SK-N-SH treated with all-trans-retinoic acid at 6 μM for 48 hours (cell line): Measurements from ENCODE around the gene ARRDC1.

Experiments used
- ATAC-seq: fragments of 200-7000 bp; cut with Tn5 transposase; 3 replicates; pipeline ENCODE4 v1.9.1; 2020; ENCODE audit warnings: mild to moderate bottlenecking, moderate library complexity
- ARNTL ChIP-seq: fragments of 450-650 bp; formaldehyde crosslinking; IDR thresholded peaks from 2 replicates; pipeline ENCODE4 v1.5.0; 2020; ENCODE audit warnings: low read depth, mild to moderate bottlenecking, moderate library complexity, borderline replicate concordance
- BACH2 ChIP-seq: fragments of 250-450 bp; sonication (Bioruptor Pico); IDR thresholded peaks from 2 replicates; pipeline ENCODE4 v1.9.0; 2021; ENCODE audit warnings: mild to moderate bottlenecking, borderline replicate concordance
- CSDC2 ChIP-seq: fragments of 250-450 bp; sonication (Bioruptor Pico); IDR thresholded peaks from 2 replicates; pipeline ENCODE4 v1.5.0; 2020; ENCODE audit warnings: mild to moderate bottlenecking, moderate library complexity
- ESRRG ChIP-seq: fragments of 250-450 bp; sonication (Bioruptor Pico); IDR thresholded peaks from 2 replicates; pipeline ENCODE4 v1.6.1; 2021; ENCODE audit warnings: mild to moderate bottlenecking
- GLIS3 ChIP-seq: fragments of 250-450 bp; sonication (Bioruptor Pico); IDR thresholded peaks from 2 replicates; pipeline ENCODE4 v1.5.0; 2020; ENCODE audit warnings: mild to moderate bottlenecking, moderate library complexity
- ISL1 ChIP-seq: fragments of 250-450 bp; sonication (Bioruptor Pico); IDR thresholded peaks from 2 replicates; pipeline ENCODE4 v2.1.2; 2022; ENCODE audit warnings: mild to moderate bottlenecking, moderate library complexity
- PPARA ChIP-seq: fragments of 250-450 bp; sonication (Bioruptor Pico); IDR thresholded peaks from 2 replicates; pipeline ENCODE4 v1.5.0; 2020; ENCODE audit warnings: mild to moderate bottlenecking, borderline replicate concordance
- RARB ChIP-seq: fragments of 250-450 bp; sonication (Bioruptor Pico); IDR thresholded peaks from 2 replicates; pipeline ENCODE4 v1.8.0; 2021; ENCODE audit warnings: mild to moderate bottlenecking, moderate library complexity
- SNAI2 ChIP-seq: fragments of 250-450 bp; sonication (Bioruptor Pico); IDR thresholded peaks from 2 replicates; pipeline ENCODE4 v1.5.0; 2020; ENCODE audit warnings: mild to moderate bottlenecking, moderate library complexity
- TCF4 ChIP-seq: fragments of 250-450 bp; sonication (Bioruptor Pico); IDR thresholded peaks from 2 replicates; pipeline ENCODE4 v1.8.0; 2021; ENCODE audit warnings: mild to moderate bottlenecking, moderate library complexity, borderline replicate concordance
- TOX ChIP-seq: fragments of 250-450 bp; sonication (Bioruptor Pico); IDR thresholded peaks from 2 replicates; pipeline ENCODE4 v1.8.0; 2021; ENCODE audit warnings: mild to moderate bottlenecking, moderate library complexity, borderline replicate concordance
- TSHZ2 ChIP-seq: fragments of 250-450 bp; sonication (Bioruptor Pico); IDR thresholded peaks from 2 replicates; pipeline ENCODE4 v1.5.0; 2020; ENCODE audit warnings: mild to moderate bottlenecking, moderate library complexity
- ZFP3 ChIP-seq: fragments of 250-450 bp; sonication (Bioruptor Pico); IDR thresholded peaks from 2 replicates; pipeline ENCODE4 v1.5.0; 2020; ENCODE audit warnings: mild to moderate bottlenecking, moderate library complexity
- ZFP30 ChIP-seq: fragments of 450-650 bp; formaldehyde crosslinking; IDR thresholded peaks from 2 replicates; pipeline ENCODE4 v1.5.0; 2022; ENCODE audit warnings: mild to moderate bottlenecking, moderate library complexity
- ZNF70 ChIP-seq: fragments of 450-650 bp; formaldehyde crosslinking; IDR thresholded peaks from 2 replicates; pipeline ENCODE4 v1.5.0; 2020; ENCODE audit warnings: mild to moderate bottlenecking, moderate library complexity
- ZNF8 ChIP-seq: fragments of 450-650 bp; formaldehyde crosslinking; IDR thresholded peaks from 2 replicates; pipeline ENCODE4 v1.5.0; 2020; ENCODE audit warnings: mild to moderate bottlenecking, moderate library complexity
- TF ChIP-seq, protein P1 (sequence below): fragments of 250-450 bp; sonication (Bioruptor Pico); IDR thresholded peaks from 2 replicates; pipeline ENCODE4 v1.8.0; 2021; ENCODE audit warnings: low read depth, mild to moderate bottlenecking, moderate library complexity, borderline replicate concordance
- TF ChIP-seq, protein P2 (sequence below): fragments of 250-450 bp; sonication (Bioruptor Pico); IDR thresholded peaks from 2 replicates; pipeline ENCODE4 v1.5.1; 2020; ENCODE audit warnings: low read depth, mild to moderate bottlenecking, moderate library complexity
- TF ChIP-seq, protein P3 (sequence below): fragments of 250-450 bp; sonication (Bioruptor Pico); IDR thresholded peaks from 2 replicates; pipeline ENCODE4 v1.5.1; 2021; ENCODE audit warnings: mild to moderate bottlenecking, moderate library complexity

ARRDC1 gene

DNA sequence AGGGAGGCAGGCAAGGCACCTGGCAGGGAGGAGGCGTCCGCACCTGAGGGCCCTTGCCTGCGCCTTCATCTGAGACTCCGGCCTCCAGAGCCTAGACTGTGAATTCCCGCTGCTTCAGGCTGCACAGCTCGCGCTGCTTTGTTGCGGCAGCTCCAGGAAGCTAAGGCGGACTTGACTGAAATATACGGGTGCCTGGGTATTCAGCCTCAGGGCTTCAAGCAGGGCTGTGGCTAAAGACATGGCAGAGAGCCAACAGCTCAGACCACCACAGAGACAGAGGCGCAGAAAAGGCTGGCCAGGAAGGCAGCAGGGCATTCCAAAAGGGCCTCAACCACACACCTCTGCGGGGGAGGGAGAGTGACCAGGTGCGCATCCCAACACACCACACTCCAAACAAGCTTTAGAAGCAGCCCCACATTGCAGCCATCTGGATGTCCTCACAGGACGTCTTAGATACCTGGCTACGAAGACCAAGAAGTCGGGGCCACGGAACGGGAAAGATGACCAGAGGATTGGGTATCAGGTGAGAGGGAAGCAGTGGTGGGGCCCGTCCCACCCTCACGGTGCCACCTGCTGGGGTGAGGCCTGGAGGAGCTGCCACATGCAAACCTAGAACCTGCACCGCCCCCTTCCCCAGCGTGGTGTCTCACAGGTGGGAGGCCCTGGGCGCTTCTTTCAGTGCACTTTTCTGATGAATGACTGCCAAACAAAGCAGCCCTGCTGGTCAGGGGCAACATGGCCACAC, 25.1 kb upstream of the ARRDC1 start:
- no peak for ATAC-seq
- no peak for TF ChIP-seq ZNF8 (CRISPR knock-in tag)

GRCh38 chr9:137580954-137581322, 24.5 kb upstream of the ARRDC1 start:
- no peak for ATAC-seq
- TF ChIP-seq TSHZ2 (CRISPR knock-in tag) (no peak), SNAI2 (CRISPR knock-in tag) (no peak), GLIS3 (CRISPR knock-in tag) (no peak), ARNTL (no peak), TOX (CRISPR knock-in tag) (no peak), ZNF70 (CRISPR knock-in tag) (no peak), CSDC2 (no peak), TCF4 (CRISPR knock-in tag) (no peak), PPARA (CRISPR knock-in tag) (no peak), ZFP3 (CRISPR knock-in tag) (no peak), ESRRG (CRISPR knock-in tag) (no peak), BACH2 (CRISPR knock-in tag) (no peak), ZFP30 (CRISPR knock-in tag) (no peak)
- TF ChIP-seq, protein P1, sequence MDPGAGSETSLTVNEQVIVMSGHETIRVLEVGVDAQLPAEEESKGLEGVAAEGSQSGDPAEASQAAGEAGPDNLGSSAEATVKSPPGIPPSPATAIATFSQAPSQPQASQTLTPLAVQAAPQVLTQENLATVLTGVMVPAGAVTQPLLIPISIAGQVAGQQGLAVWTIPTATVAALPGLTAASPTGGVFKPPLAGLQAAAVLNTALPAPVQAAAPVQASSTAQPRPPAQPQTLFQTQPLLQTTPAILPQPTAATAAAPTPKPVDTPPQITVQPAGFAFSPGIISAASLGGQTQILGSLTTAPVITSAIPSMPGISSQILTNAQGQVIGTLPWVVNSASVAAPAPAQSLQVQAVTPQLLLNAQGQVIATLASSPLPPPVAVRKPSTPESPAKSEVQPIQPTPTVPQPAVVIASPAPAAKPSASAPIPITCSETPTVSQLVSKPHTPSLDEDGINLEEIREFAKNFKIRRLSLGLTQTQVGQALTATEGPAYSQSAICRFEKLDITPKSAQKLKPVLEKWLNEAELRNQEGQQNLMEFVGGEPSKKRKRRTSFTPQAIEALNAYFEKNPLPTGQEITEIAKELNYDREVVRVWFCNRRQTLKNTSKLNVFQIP (CRISPR knock-in tag): no peak
- TF ChIP-seq, protein P2, sequence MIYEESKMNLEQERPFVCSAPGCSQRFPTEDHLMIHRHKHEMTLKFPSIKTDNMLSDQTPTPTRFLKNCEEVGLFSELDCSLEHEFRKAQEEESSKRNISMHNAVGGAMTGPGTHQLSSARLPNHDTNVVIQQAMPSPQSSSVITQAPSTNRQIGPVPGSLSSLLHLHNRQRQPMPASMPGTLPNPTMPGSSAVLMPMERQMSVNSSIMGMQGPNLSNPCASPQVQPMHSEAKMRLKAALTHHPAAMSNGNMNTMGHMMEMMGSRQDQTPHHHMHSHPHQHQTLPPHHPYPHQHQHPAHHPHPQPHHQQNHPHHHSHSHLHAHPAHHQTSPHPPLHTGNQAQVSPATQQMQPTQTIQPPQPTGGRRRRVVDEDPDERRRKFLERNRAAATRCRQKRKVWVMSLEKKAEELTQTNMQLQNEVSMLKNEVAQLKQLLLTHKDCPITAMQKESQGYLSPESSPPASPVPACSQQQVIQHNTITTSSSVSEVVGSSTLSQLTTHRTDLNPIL (CRISPR knock-in tag): no peak
- TF ChIP-seq, all 23 proteins: peak for 0

DNA sequence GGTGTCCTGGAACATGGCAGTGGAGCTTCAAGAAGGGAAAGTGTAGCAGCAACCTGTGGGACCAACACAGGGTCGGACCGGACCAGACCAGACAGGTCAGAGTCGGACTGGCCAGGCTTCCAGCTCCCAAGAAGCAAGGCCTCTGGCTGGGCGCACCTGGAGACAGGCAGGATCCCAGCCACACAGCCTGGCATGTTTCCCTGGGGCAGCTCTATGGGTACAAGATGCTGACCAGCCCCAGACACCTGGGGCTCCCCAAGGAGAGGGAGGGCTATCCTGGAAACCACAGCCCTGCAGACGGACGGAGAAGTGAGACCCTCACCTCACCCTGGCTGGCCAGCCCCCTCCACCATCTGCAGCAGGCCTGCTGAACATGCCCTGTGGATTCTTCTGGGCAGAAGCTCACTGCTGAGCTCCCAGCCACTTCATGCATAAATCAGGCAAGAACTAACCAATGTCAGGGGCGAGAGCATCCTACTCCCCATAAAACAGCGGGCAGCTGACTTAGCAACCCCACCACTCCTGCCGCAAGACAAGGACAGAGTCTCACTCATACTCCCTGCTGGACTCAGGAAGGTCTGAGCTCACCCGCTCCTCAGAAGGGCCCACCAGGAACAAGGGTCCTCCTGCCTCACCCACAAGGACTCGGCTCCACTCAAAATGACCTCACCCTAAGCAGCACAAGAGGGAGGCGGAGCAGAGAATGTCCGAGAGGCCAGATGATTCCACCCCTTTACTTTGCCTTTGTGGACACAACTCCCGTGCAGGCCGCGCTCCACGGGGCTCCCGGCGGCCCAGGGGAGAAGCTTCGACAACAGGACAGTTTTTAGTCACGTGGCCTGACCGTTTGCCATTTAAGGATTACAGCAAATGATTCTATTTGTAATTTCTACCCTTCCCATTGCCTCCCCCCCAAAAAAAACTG, 23.9 kb upstream of the ARRDC1 start:
- no peak for ATAC-seq
- TF ChIP-seq TOX (CRISPR knock-in tag) (no peak), SNAI2 (CRISPR knock-in tag) (no peak), TSHZ2 (CRISPR knock-in tag) (no peak), ISL1 (no peak), ZFP3 (CRISPR knock-in tag) (no peak), TCF4 (CRISPR knock-in tag) (no peak), ZNF8 (CRISPR knock-in tag) (no peak), RARB (CRISPR knock-in tag) (no peak), ZNF70 (CRISPR knock-in tag) (no peak)
- TF ChIP-seq, protein P3, sequence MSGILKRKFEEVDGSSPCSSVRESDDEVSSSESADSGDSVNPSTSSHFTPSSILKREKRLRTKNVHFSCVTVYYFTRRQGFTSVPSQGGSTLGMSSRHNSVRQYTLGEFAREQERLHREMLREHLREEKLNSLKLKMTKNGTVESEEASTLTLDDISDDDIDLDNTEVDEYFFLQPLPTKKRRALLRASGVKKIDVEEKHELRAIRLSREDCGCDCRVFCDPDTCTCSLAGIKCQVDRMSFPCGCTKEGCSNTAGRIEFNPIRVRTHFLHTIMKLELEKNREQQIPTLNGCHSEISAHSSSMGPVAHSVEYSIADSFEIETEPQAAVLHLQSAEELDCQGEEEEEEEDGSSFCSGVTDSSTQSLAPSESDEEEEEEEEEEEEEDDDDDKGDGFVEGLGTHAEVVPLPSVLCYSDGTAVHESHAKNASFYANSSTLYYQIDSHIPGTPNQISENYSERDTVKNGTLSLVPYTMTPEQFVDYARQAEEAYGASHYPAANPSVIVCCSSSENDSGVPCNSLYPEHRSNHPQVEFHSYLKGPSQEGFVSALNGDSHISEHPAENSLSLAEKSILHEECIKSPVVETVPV (CRISPR knock-in tag): no peak
